Erythroblast (primary cell): ENCODE results near the gene CPM.
"Not testable (repeated sequence)": the region's sequence is repeated elsewhere in the genome, so short reads cannot be mapped to it uniquely, and the experiment has no call there.

ENCODE experiments used
- GATA1 ChIP-seq: IDR thresholded peaks from 2 replicates; pipeline ENCODE4 v1.6.1; 2011; ENCODE audit warnings: low read depth, mild to moderate bottlenecking, control low read depth, low read length, moderate library complexity
- POLR2A ChIP-seq: IDR thresholded peaks from 2 replicates; pipeline ENCODE4 v1.6.1; 2011; ENCODE audit warnings: mild to moderate bottlenecking, low read length

DNA sequence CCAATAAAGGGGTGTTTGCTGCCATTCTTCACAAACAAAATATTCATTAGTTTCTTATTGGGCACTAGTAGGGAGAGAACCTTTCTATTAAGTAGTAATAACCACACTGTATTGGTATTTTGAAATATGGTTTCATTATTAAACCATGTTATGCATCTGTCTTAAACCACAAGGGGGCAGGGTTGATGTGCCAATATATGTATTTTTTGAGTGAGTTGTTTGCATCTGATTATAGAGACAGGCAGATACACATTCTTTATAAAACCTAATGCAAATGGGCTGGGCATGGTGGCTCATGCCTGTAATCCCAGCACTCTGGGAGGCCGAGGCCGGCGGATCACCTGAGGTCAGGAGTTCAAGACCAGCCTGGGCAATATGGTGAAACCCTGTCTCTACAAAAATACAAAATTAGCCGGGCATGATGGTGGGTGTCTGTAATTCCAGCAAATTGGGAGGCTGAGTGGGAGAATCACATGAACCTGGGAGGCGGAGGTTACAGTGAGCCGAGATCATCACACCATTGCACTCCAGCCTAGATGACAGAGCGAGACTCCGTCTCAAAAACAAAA is 69.0 kb downstream of the CPM start:
- TF ChIP-seq POLR2A, GATA1: not testable (repeated sequence)
